ENCODE measurements around the gene TMEM245. TPM values are rescaled to one million over a fixed set of nuclear protein-coding genes. Genes with fewer than 3 reads are reported as not detected.

TMEM245 gene
- total RNA-seq, 1 experiment from 2014 or later: 60.3 TPM

DNA sequence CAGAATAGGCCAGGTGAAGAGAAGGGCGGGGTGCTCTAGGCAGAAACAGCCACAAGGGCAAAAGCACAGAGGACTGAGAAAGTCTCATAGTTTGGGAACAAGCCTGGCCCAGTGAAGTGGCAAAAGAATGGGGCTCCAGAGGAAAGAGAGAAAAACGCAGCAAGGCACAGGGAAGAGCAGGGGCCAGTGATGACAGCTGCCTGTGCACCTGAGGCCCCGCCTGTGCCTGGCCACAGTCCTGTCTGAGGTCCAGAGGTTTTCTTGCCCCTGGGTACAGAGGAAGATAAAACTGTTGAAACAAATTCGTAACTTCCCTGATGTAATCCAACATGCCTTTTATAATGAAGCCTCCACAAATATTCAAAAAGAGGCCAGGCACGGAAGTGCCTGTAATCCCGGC is 25.3 kb upstream of the TMEM245 start:
- ChIA-PET CTCF (no interaction called here), POLR2A (ENCODE audit: unreplicated experiment) (no interaction called here)
- Histone ChIP-seq H3K27me3 (ENCODE audit: insufficient read depth, low read depth) (no peaks in the 10 kb centered on the region), H3K9me2 (ENCODE audit: insufficient read depth) (no peaks in the 10 kb centered on the region), H3K27ac (no peak overlapping the region), H3K4me3 (no peak overlapping the region), H3F3A (ENCODE audit: insufficient read depth, low read depth) (no peaks in the 10 kb centered on the region), H3K79me2 (ENCODE audit: low read depth) (no peaks in the 10 kb centered on the region), H4K20me1 (ENCODE audit: insufficient read depth) (no peaks in the 10 kb centered on the region), H3K4me2 (no peak overlapping the region), H2AFZ (no peak overlapping the region), H3K9me3 (ENCODE audit: insufficient read depth, low read depth) (no peaks in the 10 kb centered on the region), H3K4me1 (replicated peaks; ENCODE audit: insufficient read depth) (peaks cover 7% of the 10 kb centered on the region), H3K36me3 (ENCODE audit: low read depth) (no peaks in the 10 kb centered on the region)
- intact Hi-C loops (cut with micrococcal nuclease; ENCODE audit: unreplicated experiment): no loop called here
- no peak for DNase-seq
- TF ChIP-seq CTCF (conservative IDR thresholded peaks at IDR 0.05): no peak
- no peak for TF ChIP-seq EZH2 (IDR thresholded peaks at IDR 0.05; ENCODE audit: low read depth)
- BruUV-seq (replicated peaks): no TSS peak

- no peaks in the 10 kb centered on the region for H3K9me3 ChIP-seq (ENCODE audit: insufficient read depth, low read depth)
- H4K20me1 ChIP-seq (ENCODE audit: insufficient read depth): no peaks in the 10 kb centered on the region
- no peaks in the 10 kb centered on the region for H3K79me2 ChIP-seq (ENCODE audit: low read depth)
- H2AFZ ChIP-seq: no peak overlapping the region
- no peaks in the 10 kb centered on the region for H3K27me3 ChIP-seq (ENCODE audit: insufficient read depth, low read depth)
- peaks cover 7% of the 10 kb centered on the region for H3K4me1 ChIP-seq (replicated peaks; ENCODE audit: insufficient read depth)
- TF ChIP-seq CTCF (conservative IDR thresholded peaks at IDR 0.05) (peak; percentile 57), EZH2 (IDR thresholded peaks at IDR 0.05; ENCODE audit: low read depth) (no peak)
- H3K27ac ChIP-seq: no peak overlapping the region
- intact Hi-C loops (cut with micrococcal nuclease; ENCODE audit: unreplicated experiment): no loop called here
- H3K4me2 ChIP-seq: peak overlapping the region; percentile 44
- no peaks in the 10 kb centered on the region for H3K9me2 ChIP-seq (ENCODE audit: insufficient read depth)
- POLR2A ChIA-PET (ENCODE audit: unreplicated experiment): no interaction called here
- peak; percentile 36 to 46 for DNase-seq
- H3F3A ChIP-seq (ENCODE audit: insufficient read depth, low read depth): no peaks in the 10 kb centered on the region
- CTCF ChIA-PET: no interaction called here
- no peak overlapping the region for H3K4me3 ChIP-seq
- no TSS peak for BruUV-seq (replicated peaks)
- no peaks in the 10 kb centered on the region for H3K36me3 ChIP-seq (ENCODE audit: low read depth)
Measured at GRCh38 chr9:109143881-109144562, 24.3 kb upstream of the TMEM245 start.

DNA sequence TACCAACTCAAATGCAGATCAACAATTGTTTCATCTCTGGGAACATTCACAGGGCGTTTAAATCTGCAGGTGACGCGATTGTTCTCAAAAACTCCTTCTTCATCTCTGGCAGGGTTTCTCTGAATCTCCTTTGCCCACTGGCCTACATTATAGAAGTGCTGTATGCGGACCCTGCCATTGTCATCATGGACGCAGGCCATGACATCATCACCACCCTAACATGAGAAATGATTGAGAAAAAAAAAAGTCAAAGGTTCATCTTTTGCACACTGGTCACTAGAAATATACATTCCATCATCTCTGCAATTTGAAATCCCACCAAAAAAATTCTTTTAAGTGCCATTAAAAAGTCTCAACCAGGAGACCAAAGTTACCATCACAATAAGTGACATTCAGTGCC is 21.6 kb upstream of the TMEM245 start:
- Histone ChIP-seq H3F3A (ENCODE audit: insufficient read depth, low read depth) (no peaks in the 10 kb centered on the region), H3K4me2 (no peak overlapping the region), H3K9me2 (ENCODE audit: insufficient read depth) (no peaks in the 10 kb centered on the region), H3K27me3 (ENCODE audit: insufficient read depth, low read depth) (no peaks in the 10 kb centered on the region), H3K9me3 (ENCODE audit: insufficient read depth, low read depth) (no peaks in the 10 kb centered on the region), H3K4me3 (no peak overlapping the region), H3K36me3 (ENCODE audit: low read depth) (no peaks in the 10 kb centered on the region), H3K4me1 (replicated peaks; ENCODE audit: insufficient read depth) (peaks cover 7% of the 10 kb centered on the region), H3K79me2 (ENCODE audit: low read depth) (no peaks in the 10 kb centered on the region), H2AFZ (no peak overlapping the region), H4K20me1 (ENCODE audit: insufficient read depth) (no peaks in the 10 kb centered on the region), H3K27ac (no peak overlapping the region)
- CTCF ChIA-PET: no interaction called here
- no peak for DNase-seq
- BruUV-seq (replicated peaks): no TSS peak
- POLR2A ChIA-PET (ENCODE audit: unreplicated experiment): no interaction called here
- intact Hi-C loops (cut with micrococcal nuclease; ENCODE audit: unreplicated experiment): no loop called here
- TF ChIP-seq CTCF (conservative IDR thresholded peaks at IDR 0.05) (no peak), EZH2 (IDR thresholded peaks at IDR 0.05; ENCODE audit: low read depth) (no peak)

All from PC-9 (cell line).